ENCODE measurements around the gene DNASE1L1.
A peak's percentile ranks its signal among the peaks of the same experiment; 100 is the strongest.

The DNASE1L1 gene

GRCh38 chrX:154437971-154438893 lies 29.2 kb upstream of the DNASE1L1 start:
- DNase-seq (ENCODE audit: low read depth, low spot score), result no peak

GRCh38 chrX:154436983-154437752 lies 28.1 kb upstream of the DNASE1L1 start, which contains the start of gene GDI1:
Gene GDI1, plus strand, starts transcription at chrX:154437154. Its CDS starts 101 bp downstream, at chrX:154437255.
- peak within 1 kb of the TSS; percentile 59 for H3K4me3 ChIP-seq (ENCODE audit: low read length)
- DNase-seq (ENCODE audit: low read depth, low spot score), result no peak

More at GRCh38 chrX:154437971-154438893, 29.2 kb upstream of the DNASE1L1 start:
- peak overlapping the region; percentile 59 for H3K4me3 ChIP-seq (ENCODE audit: low read length)

- no peak for DNase-seq (ENCODE audit: low read depth, low spot score)
- H3K4me3 ChIP-seq (ENCODE audit: low read length), result peak overlapping the region; percentile 20
Observed at GRCh38 chrX:154436374-154436982, 27.4 kb upstream of the DNASE1L1 start.

- no peak overlapping the region for H3K4me3 ChIP-seq (ENCODE audit: low read length)
- no peak for DNase-seq (ENCODE audit: low read depth, low spot score)
Observed at GRCh38 chrX:154435171-154435733, 26.2 kb upstream of the DNASE1L1 start.

- DNase-seq (ENCODE audit: low read depth, low spot score), result no peak
- no peak overlapping the region for H3K4me3 ChIP-seq (ENCODE audit: low read length)
Observed at GRCh38 chrX:154434394-154435168, 25.5 kb upstream of the DNASE1L1 start.

GRCh38 chrX:154433605-154434004 lies 24.6 kb upstream of the DNASE1L1 start:
- no peak overlapping the region for H3K4me3 ChIP-seq (ENCODE audit: low read length)
- no peak for DNase-seq (ENCODE audit: low read depth, low spot score)

GRCh38 chrX:154432210-154432609 lies 23.2 kb upstream of the DNASE1L1 start:
- no peak overlapping the region for H3K4me3 ChIP-seq (ENCODE audit: low read length)
- no peak for DNase-seq (ENCODE audit: low read depth, low spot score)

GRCh38 chrX:154431341-154431740 lies 22.3 kb upstream of the DNASE1L1 start:
- DNase-seq (ENCODE audit: low read depth, low spot score), result no peak

GRCh38 chrX:154430916-154431315 lies 21.9 kb upstream of the DNASE1L1 start:
- no peak overlapping the region for H3K4me3 ChIP-seq (ENCODE audit: low read length)
- no peak for DNase-seq (ENCODE audit: low read depth, low spot score)

More at GRCh38 chrX:154431341-154431740, 22.3 kb upstream of the DNASE1L1 start:
- H3K4me3 ChIP-seq (ENCODE audit: low read length), result no peak overlapping the region

- no peak overlapping the region for H3K4me3 ChIP-seq (ENCODE audit: low read length)
- no peak for DNase-seq (ENCODE audit: low read depth, low spot score)
Observed at GRCh38 chrX:154430479-154430878, 21.4 kb upstream of the DNASE1L1 start.

GRCh38 chrX:154429711-154430110 lies 20.7 kb upstream of the DNASE1L1 start:
- no peak for DNase-seq (ENCODE audit: low read depth, low spot score)
- H3K4me3 ChIP-seq (ENCODE audit: low read length), result peak overlapping the region; percentile 64; the same call in 1 of the 2 replicates

GRCh38 chrX:154428176-154429171 lies 19.4 kb upstream of the DNASE1L1 start, which contains the start of gene ATP6AP1:
Gene ATP6AP1, plus strand, starts transcription at chrX:154428677. Its CDS starts 16 bp downstream, at chrX:154428693.
- peak within 1 kb of the TSS; percentile 64 for H3K4me3 ChIP-seq (ENCODE audit: low read length)
- peak; percentile 89 for DNase-seq (ENCODE audit: low read depth, low spot score)

GRCh38 chrX:154426916-154427770 lies 18.1 kb upstream of the DNASE1L1 start:
- DNase-seq (ENCODE audit: low read depth, low spot score), result no peak

GRCh38 chrX:154420402-154420756 lies 11.3 kb upstream of the DNASE1L1 start:
- no peak for DNase-seq (ENCODE audit: low read depth, low spot score)
- no peak overlapping the region for H3K4me3 ChIP-seq (ENCODE audit: low read length)

More at GRCh38 chrX:154426916-154427770, 18.1 kb upstream of the DNASE1L1 start:
- no peak overlapping the region for H3K4me3 ChIP-seq (ENCODE audit: low read length)

GRCh38 chrX:154419688-154420401 lies 10.8 kb upstream of the DNASE1L1 start:
- H3K4me3 ChIP-seq (ENCODE audit: low read length), result no peak overlapping the region
- no peak for DNase-seq (ENCODE audit: low read depth, low spot score)

- DNase-seq (ENCODE audit: low read depth, low spot score), result no peak
- no peak overlapping the region for H3K4me3 ChIP-seq (ENCODE audit: low read length)
Observed at GRCh38 chrX:154419189-154419588, 10.1 kb upstream of the DNASE1L1 start.

Measured in Jurkat, Clone E6-1 (cell line).